Measurements from ENCODE around the gene EBP.
A peak's percentile ranks its signal among the peaks of the same experiment; 100 is the strongest.
"Not testable (repeated sequence)": the region's sequence is repeated elsewhere in the genome, so short reads cannot be mapped to it uniquely, and the experiment has no call there.

Gene EBP

DNA sequence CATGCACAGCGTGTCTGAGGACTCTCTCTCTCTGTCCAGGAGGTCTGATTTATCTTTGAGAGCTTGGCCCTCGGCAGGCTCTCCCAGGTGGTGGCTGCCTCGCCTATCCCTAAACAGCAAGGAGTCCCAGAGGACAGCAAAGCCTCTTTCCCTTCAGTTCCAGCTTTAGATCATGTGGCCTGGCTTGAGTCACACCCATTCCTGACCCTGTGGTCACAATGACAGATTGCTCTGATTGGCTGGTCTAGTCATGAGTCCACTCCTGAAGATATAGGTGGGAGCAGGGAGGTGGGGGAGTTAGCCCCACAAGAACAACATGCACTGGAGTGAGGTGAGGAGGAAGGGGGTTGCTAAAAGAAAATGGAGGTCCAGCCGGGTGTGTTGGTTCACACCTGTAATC lies 24.9 kb upstream of the EBP start:
- no peak for DNase-seq

- DNase-seq: no peak
Measured at GRCh38 chrX:48497871-48498270, 23.7 kb upstream of the EBP start.

GRCh38 chrX:48498374-48498809 lies 23.2 kb upstream of the EBP start:
- DNase-seq: no peak

- DNase-seq: no peak
Measured at GRCh38 chrX:48504261-48504660, 17.3 kb upstream of the EBP start.

DNA sequence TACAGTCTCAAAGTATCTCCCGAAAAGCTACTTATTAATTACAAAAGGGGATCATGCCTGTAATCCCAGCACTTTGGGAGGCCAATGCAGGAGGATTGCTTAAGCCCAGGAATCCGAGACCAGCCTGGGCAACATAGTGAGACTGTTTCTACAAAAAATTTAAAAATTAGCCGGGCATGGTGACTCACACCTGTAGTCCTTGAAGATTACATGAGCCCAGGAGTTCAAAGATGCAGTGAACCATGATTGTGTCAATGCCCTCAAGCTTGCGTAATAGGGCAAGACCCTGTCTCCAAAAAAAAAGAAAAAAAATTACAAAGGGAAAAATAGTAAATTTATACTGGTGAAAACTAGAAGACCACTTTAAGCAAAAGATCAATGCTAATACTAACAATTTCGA lies 16.1 kb upstream of the EBP start:
- no peak for DNase-seq

DNA sequence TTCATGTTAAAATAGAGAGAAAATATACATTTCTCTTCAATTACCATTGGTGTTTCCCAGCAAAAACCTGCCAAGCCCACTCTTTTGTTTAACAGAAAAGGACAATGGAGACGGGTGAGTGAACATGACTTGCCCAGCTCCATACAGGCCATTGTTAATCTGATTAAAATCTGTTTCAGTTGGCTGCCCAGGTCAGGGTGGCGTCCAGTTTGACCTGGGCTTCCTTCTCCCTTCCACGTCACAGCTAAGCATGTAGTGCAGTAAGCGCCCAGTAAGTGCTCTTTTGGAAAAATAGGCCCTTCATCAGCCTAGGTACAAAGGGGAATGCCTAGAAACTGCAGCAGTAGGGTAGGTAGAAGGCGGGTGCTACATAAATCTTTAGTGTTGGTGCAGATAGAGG lies 14.4 kb upstream of the EBP start:
- no peak for DNase-seq

GRCh38 chrX:48508400-48509244 lies 13.0 kb upstream of the EBP start, which contains the start of gene PORCN:
Gene PORCN (plus strand): TSS chrX:48508992. CDS start chrX:48509821, 829 bp downstream.
- peak; percentile 47 to 73 for DNase-seq

DNA sequence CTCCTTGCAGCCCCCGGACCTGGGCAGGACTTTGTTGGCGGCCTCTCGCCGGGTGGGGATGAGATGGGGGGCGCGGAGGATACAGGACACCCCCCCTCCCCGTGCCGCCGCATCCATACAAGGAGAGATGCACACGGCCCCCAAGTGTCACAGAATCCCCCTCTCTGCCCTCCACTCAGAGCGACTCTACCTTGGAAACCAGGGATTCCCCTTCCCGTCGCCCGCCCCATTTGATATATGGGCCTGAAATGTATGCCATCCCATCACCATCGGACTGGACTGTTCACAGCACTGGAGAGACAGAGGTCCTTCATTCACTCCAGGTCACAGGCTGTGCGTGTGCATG lies 12.4 kb upstream of the EBP start:
- no peak for DNase-seq

GRCh38 chrX:48509619-48510018 lies 12.0 kb upstream of the EBP start:
- DNase-seq: no peak

- no peak for DNase-seq
Measured at GRCh38 chrX:48511560-48511959, 10.0 kb upstream of the EBP start.

DNA sequence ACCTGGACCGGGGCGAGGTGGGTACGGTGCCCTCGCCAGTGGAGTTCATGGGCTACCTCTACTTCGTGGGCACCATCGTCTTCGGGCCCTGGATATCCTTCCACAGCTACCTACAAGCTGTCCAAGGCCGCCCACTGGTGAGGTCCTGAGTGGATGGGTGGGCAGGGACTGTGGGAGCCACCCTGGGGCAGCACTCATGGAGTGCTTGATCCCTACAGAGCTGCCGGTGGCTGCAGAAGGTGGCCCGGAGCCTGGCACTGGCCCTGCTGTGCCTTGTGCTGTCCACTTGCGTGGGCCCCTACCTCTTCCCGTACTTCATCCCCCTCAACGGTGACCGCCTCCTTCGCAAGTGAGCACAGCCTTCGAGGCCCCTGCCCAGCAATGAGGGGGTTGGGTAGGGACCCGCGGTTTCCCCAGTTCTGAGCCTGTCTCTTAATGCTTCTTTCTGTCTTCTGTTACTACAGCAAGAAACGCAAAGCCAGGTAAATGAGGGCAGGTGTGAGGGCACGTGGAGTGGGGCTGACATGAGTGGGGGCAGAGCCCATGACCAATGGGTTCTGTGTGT lies 9.2 kb upstream of the EBP start:
- DNase-seq: no peak

DNA sequence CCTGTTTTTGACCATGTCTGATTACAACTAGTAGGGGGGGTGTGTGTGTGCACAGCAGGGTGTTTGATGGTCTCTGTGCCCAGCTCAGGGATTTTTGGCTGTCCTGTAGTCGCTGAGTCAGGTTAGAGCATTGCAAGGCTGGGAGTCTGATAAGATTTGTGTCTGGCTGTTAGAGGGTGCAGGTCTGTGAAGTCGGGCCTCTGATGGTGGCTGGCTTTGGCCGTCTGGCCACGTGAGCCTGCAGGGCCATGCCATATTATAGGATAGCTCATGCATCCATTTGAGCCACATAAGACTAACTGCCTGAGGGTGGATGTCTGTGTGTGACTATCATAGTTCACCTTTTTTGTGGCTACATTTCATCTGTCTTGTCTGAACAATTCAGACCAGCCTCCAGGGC lies 7.9 kb upstream of the EBP start:
- no peak for DNase-seq

DNA sequence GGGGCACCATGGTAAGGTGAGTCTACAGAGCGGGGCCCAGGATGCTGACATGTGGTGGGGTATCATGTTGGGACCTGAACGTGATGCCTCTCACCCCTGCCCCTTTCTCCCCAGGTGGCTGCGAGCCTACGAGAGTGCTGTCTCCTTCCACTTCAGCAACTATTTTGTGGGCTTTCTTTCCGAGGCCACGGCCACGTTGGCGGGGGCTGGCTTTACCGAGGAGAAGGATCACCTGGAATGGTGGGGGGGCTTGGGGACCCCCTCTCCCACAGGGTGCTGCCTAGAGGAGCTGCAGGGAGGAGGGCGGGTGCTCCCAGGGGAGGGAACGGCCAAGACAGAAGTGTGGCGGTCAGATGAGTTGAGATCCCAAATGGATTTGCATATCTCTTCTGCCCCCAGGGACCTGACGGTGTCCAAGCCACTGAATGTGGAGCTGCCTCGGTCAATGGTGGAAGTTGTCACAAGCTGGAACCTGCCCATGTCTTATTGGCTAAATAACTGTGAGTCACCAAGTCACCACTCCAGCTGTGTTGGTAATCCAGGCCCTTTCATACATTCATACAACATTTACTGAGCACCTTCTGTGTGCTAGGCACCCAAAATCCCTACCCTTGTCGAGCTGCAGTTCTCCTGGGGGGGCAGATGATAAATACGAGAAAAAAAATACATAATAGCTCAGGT lies 7.3 kb upstream of the EBP start:
- DNase-seq: no peak

DNA sequence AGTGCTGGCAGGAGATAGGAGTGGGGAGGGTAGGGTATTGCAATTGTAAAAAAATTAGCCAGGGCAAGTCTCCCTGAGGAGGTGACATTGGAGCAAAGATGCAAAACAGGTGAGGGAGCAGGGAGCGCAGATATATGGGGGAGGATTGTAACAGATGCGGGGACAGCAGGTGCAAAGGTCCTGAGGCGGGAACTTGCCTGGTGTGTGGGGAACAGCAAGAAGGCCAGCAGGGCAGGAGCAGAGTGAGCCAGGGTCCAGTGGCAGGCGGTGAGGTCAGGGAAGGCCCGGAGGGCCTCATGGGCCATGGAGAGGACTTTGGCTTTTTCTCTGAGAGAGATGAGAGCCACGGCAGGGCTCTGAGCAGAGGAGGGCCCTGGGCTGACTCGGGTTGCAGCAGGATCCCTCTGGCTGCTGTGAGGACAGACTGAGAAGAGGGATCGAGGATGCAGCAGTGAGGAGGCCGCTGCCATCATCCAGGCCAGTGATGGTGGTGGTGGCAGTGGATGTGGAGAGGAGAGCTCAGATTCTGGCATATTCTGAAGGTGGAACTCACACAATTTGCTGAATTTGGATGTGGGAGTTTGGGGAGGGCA lies 6.6 kb upstream of the EBP start:
- no peak for DNase-seq

GRCh38 chrX:48515842-48516241 lies 5.8 kb upstream of the EBP start:
- no peak for DNase-seq

DNA sequence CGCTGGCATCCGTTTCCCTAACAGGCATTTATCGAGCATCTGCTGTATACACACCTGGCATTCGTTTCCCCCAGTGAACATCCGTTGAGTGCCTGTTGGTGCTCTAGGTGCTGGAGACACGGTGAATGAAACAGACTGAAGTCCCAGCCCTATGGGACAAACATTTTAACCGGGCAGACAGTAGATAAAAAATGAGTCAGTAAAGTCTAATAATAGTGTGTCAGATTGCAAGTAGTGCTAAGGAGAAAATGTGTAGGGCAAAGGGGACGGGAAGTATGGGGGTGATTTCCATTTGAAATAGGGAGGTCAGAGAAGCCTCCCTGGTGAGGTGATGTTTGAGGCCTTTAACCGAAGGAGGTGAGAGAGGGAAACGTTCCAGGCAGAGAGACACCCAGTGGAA lies 5.3 kb upstream of the EBP start:
- DNase-seq: no peak

DNA sequence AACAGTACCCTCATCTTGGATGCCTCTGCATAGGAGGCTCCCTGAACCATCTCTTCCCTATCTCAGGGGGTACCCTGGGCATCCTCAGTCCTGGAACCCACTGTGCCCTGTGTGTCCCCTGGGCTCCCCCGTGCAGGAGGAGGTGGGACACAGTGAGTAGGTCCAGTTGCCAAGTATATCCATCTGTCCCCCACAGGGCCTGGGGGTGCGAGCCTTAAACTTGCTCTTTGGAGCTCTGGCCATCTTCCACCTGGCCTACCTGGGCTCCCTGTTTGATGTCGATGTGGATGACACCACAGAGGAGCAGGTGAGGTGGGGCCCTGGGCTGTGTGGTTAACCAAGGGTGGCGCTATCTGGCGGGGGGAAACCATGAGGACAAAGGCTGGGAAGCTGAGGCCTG lies 4.6 kb upstream of the EBP start:
- DNase-seq: no peak

DNA sequence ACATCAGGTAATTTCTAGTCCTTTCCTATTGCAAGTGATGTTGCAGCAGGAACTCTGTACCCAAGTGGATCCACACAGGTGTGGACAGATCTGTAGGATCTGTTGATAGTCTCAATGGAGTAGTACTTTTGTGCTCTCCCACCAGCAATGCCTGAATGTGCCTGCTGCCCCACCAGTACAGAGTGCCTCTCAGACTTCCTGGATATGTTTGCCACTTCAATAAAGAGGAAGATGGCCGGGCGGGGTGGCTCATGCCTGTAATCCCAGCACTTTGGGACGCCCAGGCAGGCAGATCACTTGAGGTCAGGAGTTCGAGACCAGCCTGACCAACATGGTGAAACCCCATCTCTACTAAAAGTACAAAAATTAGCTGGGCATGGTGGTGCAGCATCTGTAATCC lies 2.1 kb upstream of the EBP start:
- not testable (repeated sequence) for DNase-seq

GRCh38 chrX:48520455-48520854 lies 1.2 kb upstream of the EBP start:
- DNase-seq: no peak

- DNase-seq: no peak
Measured at GRCh38 chrX:48520976-48521352, 644 bp upstream of the EBP start.

DNA sequence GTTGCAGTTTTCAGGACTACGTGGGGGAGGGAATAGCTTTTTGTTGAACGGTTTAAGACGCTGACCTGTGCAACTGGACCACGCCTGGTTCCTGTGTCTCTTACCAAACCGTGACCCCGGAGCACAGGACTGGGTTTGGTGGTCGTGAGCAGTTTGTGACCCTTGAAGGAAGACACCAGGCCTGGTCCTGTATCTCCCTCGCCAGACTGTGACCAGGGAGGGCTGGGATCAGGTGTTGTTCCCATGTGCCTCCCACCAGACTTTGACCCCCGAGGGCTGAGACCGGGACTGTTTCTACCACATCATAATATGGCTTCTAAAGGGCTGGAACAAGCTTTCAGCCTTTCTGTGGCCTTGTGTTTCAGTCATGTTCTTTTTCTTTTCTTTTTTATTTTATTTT lies 683 bp downstream of the EBP start:
- DNase-seq: no peak

DNA sequence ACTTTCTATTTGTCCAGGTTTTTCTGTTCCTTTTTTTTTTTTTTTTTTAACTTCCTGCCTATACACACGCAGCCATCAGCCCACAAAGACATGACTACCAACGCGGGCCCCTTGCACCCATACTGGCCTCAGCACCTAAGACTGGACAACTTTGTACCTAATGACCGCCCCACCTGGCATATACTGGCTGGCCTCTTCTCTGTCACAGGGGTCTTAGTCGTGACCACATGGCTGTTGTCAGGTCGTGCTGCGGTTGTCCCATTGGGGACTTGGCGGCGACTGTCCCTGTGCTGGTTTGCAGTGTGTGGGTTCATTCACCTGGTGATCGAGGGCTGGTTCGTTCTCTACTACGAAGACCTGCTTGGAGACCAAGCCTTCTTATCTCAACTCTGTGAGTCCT lies 2.1 kb downstream of the EBP start:
- DNase-seq: no peak

GRCh38 chrX:48525853-48526252 lies 4.2 kb downstream of the EBP start:
- not testable (repeated sequence) for DNase-seq

GRCh38 chrX:48530736-48531135 lies 9.1 kb downstream of the EBP start:
- DNase-seq: no peak

All from hippocampal formation (tissue), 2 donors.